HepG2 (cell line): ENCODE measurements around the gene PFKFB4. TPM values are rescaled to one million over a fixed set of nuclear protein-coding genes. Genes with fewer than 3 reads are reported as not detected.

Experiments used
- ETS1 ChIP-seq: sonication (generic); formaldehyde crosslinking; IDR thresholded peaks from 2 replicates; pipeline ENCODE4 v1.4.0; 2020; ENCODE audit warnings: missing genetic modification reagents
- FOSL1 ChIP-seq: sonication (generic); formaldehyde crosslinking; IDR thresholded peaks from 2 replicates; pipeline ENCODE4 v1.9.0; 2021; ENCODE audit warnings: missing genetic modification reagents, borderline replicate concordance
- HOXA3 ChIP-seq: sonication (generic); formaldehyde crosslinking; IDR thresholded peaks from 2 replicates; pipeline ENCODE4 v1.5.0; 2020; ENCODE audit warnings: missing genetic modification reagents
- MAF1 ChIP-seq: sonication (generic); formaldehyde crosslinking; IDR thresholded peaks from 2 replicates; pipeline ENCODE4 v1.5.0; 2020; ENCODE audit warnings: missing genetic modification reagents, borderline replicate concordance
- MIER2 ChIP-seq: IDR thresholded peaks from 2 replicates; pipeline ENCODE4 v1.6.1; 2016; ENCODE audit warnings: missing biosample characterization, missing genetic modification reagents
- NFATC3 ChIP-seq: sonication (generic); formaldehyde crosslinking; IDR thresholded peaks from 2 replicates; pipeline ENCODE4 v1.5.1; 2020; ENCODE audit warnings: mild to moderate bottlenecking, missing genetic modification reagents
- SALL2 ChIP-seq: sonication (generic); formaldehyde crosslinking; IDR thresholded peaks from 2 replicates; pipeline ENCODE4 v1.8.1; 2023; ENCODE audit warnings: mild to moderate bottlenecking, missing genetic modification reagents, inconsistent platforms
- SOX6 ChIP-seq, 2 experiments: fragments of 450-650 bp in 1 of 2; sonication (generic) in 1 of 2; formaldehyde crosslinking in 1 of 2; IDR thresholded peaks; 2 replicates each; pipeline versions ENCODE4 v1.4.0 to v1.6.1; 2017 to 2020; ENCODE audit warnings: antibody characterized with exemption in 1 of 2, mild to moderate bottlenecking in 1 of 2, missing genetic modification reagents in 1 of 2
- ZNF280D ChIP-seq: sonication (generic); formaldehyde crosslinking; IDR thresholded peaks from 2 replicates; pipeline ENCODE4 v1.5.1; 2020; ENCODE audit warnings: mild to moderate bottlenecking, missing genetic modification reagents
- ZNF3 ChIP-seq: IDR thresholded peaks from 2 replicates; pipeline ENCODE4 v1.7.0; 2017; ENCODE audit warnings: inconsistent platforms
- ZNF614 ChIP-seq: IDR thresholded peaks from 2 replicates; pipeline ENCODE4 v1.6.1; 2018; ENCODE audit warnings: missing biosample characterization, missing genetic modification reagents, inconsistent platforms, borderline replicate concordance
- ZNF703 ChIP-seq: sonication (generic); formaldehyde crosslinking; IDR thresholded peaks from 2 replicates; pipeline ENCODE4 v1.5.1; 2020; ENCODE audit warnings: missing genetic modification reagents, mild to moderate bottlenecking, moderate library complexity, borderline replicate concordance
- ZNF713 ChIP-seq: sonication (generic); formaldehyde crosslinking; IDR thresholded peaks from 2 replicates; pipeline ENCODE4 v1.4.0; 2020; ENCODE audit warnings: mild to moderate bottlenecking, missing genetic modification reagents
- ZNF839 ChIP-seq: sonication (generic); formaldehyde crosslinking; IDR thresholded peaks from 2 replicates; pipeline ENCODE4 v1.4.0; 2020; ENCODE audit warnings: missing genetic modification reagents, mild to moderate bottlenecking, borderline replicate concordance
- polyA plus RNA-seq, 8 experiments: library from polyadenylated mRNA; depleted of rRNA in 3 of 8; stranded (reverse) in 7 of 8; unstranded in 1 of 8; fragments of >200 nt; fragmentation: Illumina TruSeq in 4 of 8; extraction: Trizol in 4 of 8; gene quantifications; 2 replicates each; pipeline versions ENCODE4 v1.2.1 to v1.2.3, GENCODE V29; 2011 to 2016; ENCODE audit warnings: low read depth in 4 of 8, missing spikeins in 1 of 8, mixed read lengths in 1 of 8; ENCODE audit not compliant: insufficient read depth in 1 of 8
- total RNA-seq, 5 experiments: library from RNA; depleted of rRNA; stranded (reverse); fragments of >200 nt; fragmentation: Illumina TruSeq; extraction: Trizol; gene quantifications; 2 replicates each; pipeline ENCODE4 v1.2.3, GENCODE V29; 2016; ENCODE audit warnings: low read depth in 1 of 5
- TF ChIP-seq, protein P1 (sequence below): sonication (generic); formaldehyde crosslinking; IDR thresholded peaks from 2 replicates; pipeline ENCODE4 v1.5.0; 2020; ENCODE audit warnings: missing genetic modification reagents
- TF ChIP-seq, protein P2 (sequence below): sonication (generic); formaldehyde crosslinking; IDR thresholded peaks from 2 replicates; pipeline ENCODE4 v1.4.0; 2020; ENCODE audit warnings: missing genetic modification reagents
- TF ChIP-seq, protein P3 (sequence below): sonication (generic); formaldehyde crosslinking; IDR thresholded peaks from 2 replicates; pipeline ENCODE4 v1.5.0; 2020; ENCODE audit warnings: mild to moderate bottlenecking, missing genetic modification reagents

The PFKFB4 gene
- total and polyA plus RNA-seq, 2 of the 13 experiments (the other 11 are each of a cell fraction or from before 2014, with no cell fraction given), result 7.1 to 103 TPM

- TF ChIP-seq ZNF3 (no peak), ZNF614 (peak; percentile 79; the same call in 1 of the 2 replicates), NFATC3 (CRISPR knock-in tag) (no peak), ZNF280D (CRISPR knock-in tag) (0 out of 2 replicates have a peak, but pooled peaks have one; percentile 26), ZNF713 (CRISPR knock-in tag) (no peak), ETS1 (CRISPR knock-in tag) (no peak), MAF1 (CRISPR knock-in tag) (no peak), ZNF839 (no peak), MIER2 (peak; percentile 65; the same call in 1 of the 2 replicates), HOXA3 (CRISPR knock-in tag) (peak; percentile 85), FOSL1 (CRISPR knock-in tag) (no peak), SOX6 (IDR thresholded peaks at IDR 0.05) (no peak), SOX6 (CRISPR knock-in tag; IDR thresholded peaks at IDR 0.05) (peak; percentile 50), ZNF703 (no peak), SALL2 (0 out of 2 replicates have a peak, but pooled peaks have one; percentile 16)
- TF ChIP-seq, protein P1, sequence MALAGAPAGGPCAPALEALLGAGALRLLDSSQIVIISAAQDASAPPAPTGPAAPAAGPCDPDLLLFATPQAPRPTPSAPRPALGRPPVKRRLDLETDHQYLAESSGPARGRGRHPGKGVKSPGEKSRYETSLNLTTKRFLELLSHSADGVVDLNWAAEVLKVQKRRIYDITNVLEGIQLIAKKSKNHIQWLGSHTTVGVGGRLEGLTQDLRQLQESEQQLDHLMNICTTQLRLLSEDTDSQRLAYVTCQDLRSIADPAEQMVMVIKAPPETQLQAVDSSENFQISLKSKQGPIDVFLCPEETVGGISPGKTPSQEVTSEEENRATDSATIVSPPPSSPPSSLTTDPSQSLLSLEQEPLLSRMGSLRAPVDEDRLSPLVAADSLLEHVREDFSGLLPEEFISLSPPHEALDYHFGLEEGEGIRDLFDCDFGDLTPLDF (CRISPR knock-in tag), result peak; percentile 65
- TF ChIP-seq, protein P2, sequence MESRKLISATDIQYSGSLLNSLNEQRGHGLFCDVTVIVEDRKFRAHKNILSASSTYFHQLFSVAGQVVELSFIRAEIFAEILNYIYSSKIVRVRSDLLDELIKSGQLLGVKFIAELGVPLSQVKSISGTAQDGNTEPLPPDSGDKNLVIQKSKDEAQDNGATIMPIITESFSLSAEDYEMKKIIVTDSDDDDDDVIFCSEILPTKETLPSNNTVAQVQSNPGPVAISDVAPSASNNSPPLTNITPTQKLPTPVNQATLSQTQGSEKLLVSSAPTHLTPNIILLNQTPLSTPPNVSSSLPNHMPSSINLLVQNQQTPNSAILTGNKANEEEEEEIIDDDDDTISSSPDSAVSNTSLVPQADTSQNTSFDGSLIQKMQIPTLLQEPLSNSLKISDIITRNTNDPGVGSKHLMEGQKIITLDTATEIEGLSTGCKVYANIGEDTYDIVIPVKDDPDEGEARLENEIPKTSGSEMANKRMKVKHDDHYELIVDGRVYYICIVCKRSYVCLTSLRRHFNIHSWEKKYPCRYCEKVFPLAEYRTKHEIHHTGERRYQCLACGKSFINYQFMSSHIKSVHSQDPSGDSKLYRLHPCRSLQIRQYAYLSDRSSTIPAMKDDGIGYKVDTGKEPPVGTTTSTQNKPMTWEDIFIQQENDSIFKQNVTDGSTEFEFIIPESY (CRISPR knock-in tag), result peak; percentile 8; the same call in 1 of the 2 replicates
- TF ChIP-seq, protein P3, sequence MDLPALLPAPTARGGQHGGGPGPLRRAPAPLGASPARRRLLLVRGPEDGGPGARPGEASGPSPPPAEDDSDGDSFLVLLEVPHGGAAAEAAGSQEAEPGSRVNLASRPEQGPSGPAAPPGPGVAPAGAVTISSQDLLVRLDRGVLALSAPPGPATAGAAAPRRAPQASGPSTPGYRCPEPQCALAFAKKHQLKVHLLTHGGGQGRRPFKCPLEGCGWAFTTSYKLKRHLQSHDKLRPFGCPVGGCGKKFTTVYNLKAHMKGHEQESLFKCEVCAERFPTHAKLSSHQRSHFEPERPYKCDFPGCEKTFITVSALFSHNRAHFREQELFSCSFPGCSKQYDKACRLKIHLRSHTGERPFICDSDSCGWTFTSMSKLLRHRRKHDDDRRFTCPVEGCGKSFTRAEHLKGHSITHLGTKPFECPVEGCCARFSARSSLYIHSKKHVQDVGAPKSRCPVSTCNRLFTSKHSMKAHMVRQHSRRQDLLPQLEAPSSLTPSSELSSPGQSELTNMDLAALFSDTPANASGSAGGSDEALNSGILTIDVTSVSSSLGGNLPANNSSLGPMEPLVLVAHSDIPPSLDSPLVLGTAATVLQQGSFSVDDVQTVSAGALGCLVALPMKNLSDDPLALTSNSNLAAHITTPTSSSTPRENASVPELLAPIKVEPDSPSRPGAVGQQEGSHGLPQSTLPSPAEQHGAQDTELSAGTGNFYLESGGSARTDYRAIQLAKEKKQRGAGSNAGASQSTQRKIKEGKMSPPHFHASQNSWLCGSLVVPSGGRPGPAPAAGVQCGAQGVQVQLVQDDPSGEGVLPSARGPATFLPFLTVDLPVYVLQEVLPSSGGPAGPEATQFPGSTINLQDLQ (CRISPR knock-in tag), result no peak
Observed at GRCh38 chr3:48556796-48557626, at the start of gene PFKFB4 (continued).
